ENCODE data around the gene GPR75. TPM values are rescaled to one million over a fixed set of nuclear protein-coding genes. Genes with fewer than 3 reads are reported as not detected.
"Not testable (repeated sequence)": the region's sequence is repeated elsewhere in the genome, so short reads cannot be mapped to it uniquely, and the experiment has no call there.

GPR75 gene
- total RNA-seq, 1 experiment from 2014 or later: 3.9 TPM

DNA sequence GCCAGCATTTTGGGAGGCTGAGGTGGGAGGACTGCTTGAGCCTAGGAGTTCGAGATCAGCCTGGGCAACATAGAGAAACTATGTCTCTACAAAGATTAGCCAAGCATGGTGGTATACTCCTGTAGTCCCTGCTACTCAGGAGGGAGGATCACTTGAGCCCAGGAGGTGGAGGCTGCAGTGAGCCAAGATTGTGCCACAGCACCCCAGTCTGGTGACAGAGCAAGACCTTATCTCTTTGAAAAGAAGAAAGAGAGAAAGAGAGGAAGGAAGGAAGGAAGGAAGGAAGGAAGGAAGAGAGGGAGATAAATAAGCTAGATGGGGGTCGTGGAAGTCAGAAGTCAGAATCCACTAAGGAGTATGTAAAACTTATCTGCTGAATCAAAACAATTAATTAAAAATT is 16.2 kb downstream of the GPR75 start:
- intact Hi-C loops (cut with micrococcal nuclease; ENCODE audit: unreplicated experiment): no loop called here
- H3K9me3 ChIP-seq: 0 out of 2 replicates have a peak, but pooled peaks cover 2% of the 10 kb centered on the region
- no peak overlapping the region for H3K27ac Mint-ChIP-seq (ENCODE audit: unreplicated experiment)
- peaks cover 15% of the 10 kb centered on the region for H3K36me3 Mint-ChIP-seq (ENCODE audit: insufficient read depth, unreplicated experiment)
- H3K9me3 Mint-ChIP-seq (ENCODE audit: unreplicated experiment): no peaks in the 10 kb centered on the region
- TF ChIP-seq, protein P1, sequence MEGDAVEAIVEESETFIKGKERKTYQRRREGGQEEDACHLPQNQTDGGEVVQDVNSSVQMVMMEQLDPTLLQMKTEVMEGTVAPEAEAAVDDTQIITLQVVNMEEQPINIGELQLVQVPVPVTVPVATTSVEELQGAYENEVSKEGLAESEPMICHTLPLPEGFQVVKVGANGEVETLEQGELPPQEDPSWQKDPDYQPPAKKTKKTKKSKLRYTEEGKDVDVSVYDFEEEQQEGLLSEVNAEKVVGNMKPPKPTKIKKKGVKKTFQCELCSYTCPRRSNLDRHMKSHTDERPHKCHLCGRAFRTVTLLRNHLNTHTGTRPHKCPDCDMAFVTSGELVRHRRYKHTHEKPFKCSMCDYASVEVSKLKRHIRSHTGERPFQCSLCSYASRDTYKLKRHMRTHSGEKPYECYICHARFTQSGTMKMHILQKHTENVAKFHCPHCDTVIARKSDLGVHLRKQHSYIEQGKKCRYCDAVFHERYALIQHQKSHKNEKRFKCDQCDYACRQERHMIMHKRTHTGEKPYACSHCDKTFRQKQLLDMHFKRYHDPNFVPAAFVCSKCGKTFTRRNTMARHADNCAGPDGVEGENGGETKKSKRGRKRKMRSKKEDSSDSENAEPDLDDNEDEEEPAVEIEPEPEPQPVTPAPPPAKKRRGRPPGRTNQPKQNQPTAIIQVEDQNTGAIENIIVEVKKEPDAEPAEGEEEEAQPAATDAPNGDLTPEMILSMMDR (IDR thresholded peaks at IDR 0.05; ENCODE audit: insufficient read depth in 1 of 2, low read depth in 1 of 2, low read length in 1 of 2, severe bottlenecking in 1 of 2, unreplicated experiment in 1 of 2): no peak
- H3K27me3 Mint-ChIP-seq (ENCODE audit: insufficient read depth, unreplicated experiment): no peaks in the 10 kb centered on the region
- no peaks in the 10 kb centered on the region for H3K4me1 ChIP-seq
- no peaks in the 10 kb centered on the region for H3K27me3 ChIP-seq (replicated peaks; ENCODE audit: control insufficient read depth, insufficient read depth, low read length)
- no peak overlapping the region for H3K4me3 ChIP-seq (ENCODE audit: low read depth, low read length)
- BruUV-seq (replicated peaks): no TSS peak
- H3K36me3 ChIP-seq (ENCODE audit: control insufficient read depth, insufficient read depth, low read length): no peaks in the 10 kb centered on the region
- DNase-seq: no peak
- peaks cover 7% of the 10 kb centered on the region for H3K4me1 Mint-ChIP-seq (ENCODE audit: low read depth, unreplicated experiment)
- POLR2A ChIA-PET: no interaction called here
- CTCF ChIA-PET: no interaction called here
- H3K4me3 Mint-ChIP-seq (ENCODE audit: unreplicated experiment): no peak overlapping the region

DNA sequence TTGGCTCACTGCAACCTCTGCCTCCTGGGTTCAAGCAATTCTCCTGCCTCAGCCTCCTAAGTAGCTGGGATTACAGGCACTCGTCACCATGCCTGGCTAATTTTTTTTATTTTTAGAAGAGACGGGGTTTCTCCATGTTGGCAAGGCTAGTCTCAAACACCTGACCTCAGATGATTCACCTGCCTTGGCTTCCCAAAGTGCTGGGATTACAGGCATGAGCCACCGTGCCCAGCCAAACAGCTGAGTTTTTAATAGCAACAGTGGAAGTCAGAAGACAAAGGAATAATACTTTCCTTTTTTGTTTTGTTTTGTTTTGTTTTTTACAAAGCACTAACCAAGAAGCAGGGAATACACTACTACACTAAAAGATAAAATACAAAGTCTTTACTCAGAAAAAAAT is 16.9 kb downstream of the GPR75 start:
- H3K36me3 Mint-ChIP-seq (ENCODE audit: insufficient read depth, unreplicated experiment): peaks cover 15% of the 10 kb centered on the region
- Histone ChIP-seq H3K36me3 (ENCODE audit: control insufficient read depth, insufficient read depth, low read length) (no peaks in the 10 kb centered on the region), H3K27me3 (replicated peaks; ENCODE audit: control insufficient read depth, insufficient read depth, low read length) (no peaks in the 10 kb centered on the region), H3K4me3 (ENCODE audit: low read depth, low read length) (no peak overlapping the region), H3K9me3 (0 out of 2 replicates have a peak, but pooled peaks cover 2% of the 10 kb centered on the region), H3K4me1 (no peaks in the 10 kb centered on the region)
- POLR2A ChIA-PET: no interaction called here
- intact Hi-C loops (cut with micrococcal nuclease; ENCODE audit: unreplicated experiment): no loop called here
- H3K4me3 Mint-ChIP-seq (ENCODE audit: unreplicated experiment): no peak overlapping the region
- DNase-seq: no peak
- H3K4me1 Mint-ChIP-seq (ENCODE audit: low read depth, unreplicated experiment): peaks cover 7% of the 10 kb centered on the region
- no peak overlapping the region for H3K27ac Mint-ChIP-seq (ENCODE audit: unreplicated experiment)
- CTCF ChIA-PET: no interaction called here
- H3K9me3 Mint-ChIP-seq (ENCODE audit: unreplicated experiment): no peaks in the 10 kb centered on the region
- TF ChIP-seq, protein P1 (IDR thresholded peaks at IDR 0.05; ENCODE audit: insufficient read depth in 1 of 2, low read depth in 1 of 2, low read length in 1 of 2, severe bottlenecking in 1 of 2, unreplicated experiment in 1 of 2): no peak
- H3K27me3 Mint-ChIP-seq (ENCODE audit: insufficient read depth, unreplicated experiment): no peaks in the 10 kb centered on the region
- BruUV-seq (replicated peaks): no TSS peak

DNA sequence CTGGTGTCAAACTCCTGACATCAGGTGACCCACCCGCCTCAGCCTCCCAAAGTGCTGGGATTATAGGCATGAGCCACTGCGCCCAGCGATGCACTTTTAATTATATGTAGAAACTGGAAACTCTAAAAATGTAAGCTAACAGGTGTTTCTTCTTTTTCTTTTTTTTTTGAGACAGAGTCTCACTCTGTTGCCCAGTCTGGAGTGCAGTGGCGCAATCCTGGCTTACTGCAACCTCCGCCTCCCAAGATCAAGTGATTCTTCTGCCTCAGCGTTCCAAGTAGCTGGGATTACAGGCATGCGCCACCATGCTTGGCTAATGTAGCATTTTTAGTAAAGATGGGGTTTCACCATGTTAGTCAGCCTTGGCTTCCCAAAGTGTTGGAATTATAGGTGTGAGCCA is 18.1 kb downstream of the GPR75 start:
- CTCF ChIA-PET; BruUV-seq (replicated peaks); H3K4me3 Mint-ChIP-seq (ENCODE audit: unreplicated experiment): not testable (repeated sequence)

DNA sequence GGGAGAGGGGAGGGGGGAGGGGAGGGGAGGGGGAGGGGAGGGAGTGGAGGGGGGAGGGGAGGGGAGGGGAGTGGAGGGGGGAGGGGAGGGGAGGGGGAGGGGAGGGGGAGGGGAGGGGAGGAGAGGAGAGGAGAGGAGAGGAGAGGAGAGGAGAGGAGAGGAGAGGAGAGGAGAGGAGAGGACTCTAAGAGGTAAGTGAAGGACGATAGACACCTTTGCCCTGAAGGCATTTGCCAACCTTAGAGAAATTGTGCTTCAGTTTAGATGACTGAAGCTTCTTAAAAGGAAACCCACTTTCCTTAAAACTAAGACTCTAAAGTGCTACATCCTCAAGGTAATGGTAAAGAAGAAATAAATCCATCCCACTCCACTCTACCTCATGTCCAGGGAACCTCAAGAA is 19.2 kb downstream of the GPR75 start:
- no TSS peak for BruUV-seq (replicated peaks)
- Mint-ChIP-seq H3K36me3 (ENCODE audit: insufficient read depth, unreplicated experiment) (peaks cover 13% of the 10 kb centered on the region), H3K4me3 (ENCODE audit: unreplicated experiment) (no peak overlapping the region), H3K9me3 (ENCODE audit: unreplicated experiment) (no peaks in the 10 kb centered on the region), H3K4me1 (ENCODE audit: low read depth, unreplicated experiment) (peaks cover 7% of the 10 kb centered on the region), H3K27ac (ENCODE audit: unreplicated experiment) (no peak overlapping the region), H3K27me3 (ENCODE audit: insufficient read depth, unreplicated experiment) (no peaks in the 10 kb centered on the region)
- no peaks in the 10 kb centered on the region for H3K36me3 ChIP-seq (ENCODE audit: control insufficient read depth, insufficient read depth, low read length)
- DNase-seq: no peak
- no peaks in the 10 kb centered on the region for H3K4me1 ChIP-seq
- intact Hi-C loops (cut with micrococcal nuclease; ENCODE audit: unreplicated experiment): no loop called here
- H3K4me3 ChIP-seq (ENCODE audit: low read depth, low read length): no peak overlapping the region
- TF ChIP-seq, protein P1 (IDR thresholded peaks at IDR 0.05; ENCODE audit: insufficient read depth in 1 of 2, low read depth in 1 of 2, low read length in 1 of 2, severe bottlenecking in 1 of 2, unreplicated experiment in 1 of 2): no peak
- ChIA-PET POLR2A (no interaction called here), CTCF (no interaction called here)
- H3K27me3 ChIP-seq (replicated peaks; ENCODE audit: control insufficient read depth, insufficient read depth, low read length): no peaks in the 10 kb centered on the region
- 0 out of 2 replicates have a peak, but pooled peaks cover 2% of the 10 kb centered on the region for H3K9me3 ChIP-seq

More for the DNA sequence above, 18.1 kb downstream of the GPR75 start:
- H3K27me3 ChIP-seq (replicated peaks; ENCODE audit: control insufficient read depth, insufficient read depth, low read length); intact Hi-C loops (cut with micrococcal nuclease; ENCODE audit: unreplicated experiment); H3K9me3 ChIP-seq; H3K27me3 Mint-ChIP-seq (ENCODE audit: insufficient read depth, unreplicated experiment); H3K4me3 ChIP-seq (ENCODE audit: low read depth, low read length); H3K36me3 ChIP-seq (ENCODE audit: control insufficient read depth, insufficient read depth, low read length); H3K27ac Mint-ChIP-seq (ENCODE audit: unreplicated experiment); DNase-seq; POLR2A ChIA-PET; H3K9me3 Mint-ChIP-seq (ENCODE audit: unreplicated experiment); H3K4me1 Mint-ChIP-seq (ENCODE audit: low read depth, unreplicated experiment); H3K4me1 ChIP-seq: not testable (repeated sequence)
- H3K36me3 Mint-ChIP-seq (ENCODE audit: insufficient read depth, unreplicated experiment): peaks cover 15% of the 10 kb centered on the region

DNA sequence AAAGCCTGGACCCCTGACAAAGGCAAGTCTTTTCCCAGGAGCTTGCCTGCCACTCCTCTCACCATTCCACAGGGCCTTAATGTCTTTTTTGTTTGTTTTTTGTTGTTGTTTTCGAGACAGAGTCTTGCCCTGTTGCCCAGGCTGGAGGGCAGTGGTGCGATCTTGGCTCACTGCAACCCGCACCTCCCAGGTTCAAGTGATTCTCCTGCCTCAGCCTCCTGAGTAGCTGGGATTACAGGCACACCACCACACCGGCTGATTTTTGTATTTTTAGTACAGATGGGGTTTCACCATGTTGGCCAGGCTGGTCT is 29.8 kb downstream of the GPR75 start:
- H3K27me3 Mint-ChIP-seq (ENCODE audit: insufficient read depth, unreplicated experiment); H3K36me3 Mint-ChIP-seq (ENCODE audit: insufficient read depth, unreplicated experiment); H3K36me3 ChIP-seq (ENCODE audit: control insufficient read depth, insufficient read depth, low read length); H3K9me3 Mint-ChIP-seq (ENCODE audit: unreplicated experiment); BruUV-seq (replicated peaks); POLR2A ChIA-PET; DNase-seq; H3K9me3 ChIP-seq; H3K4me1 ChIP-seq; H3K4me1 Mint-ChIP-seq (ENCODE audit: low read depth, unreplicated experiment); H3K27ac Mint-ChIP-seq (ENCODE audit: unreplicated experiment); H3K27me3 ChIP-seq (replicated peaks; ENCODE audit: control insufficient read depth, insufficient read depth, low read length); H3K4me3 Mint-ChIP-seq (ENCODE audit: unreplicated experiment); H3K4me3 ChIP-seq (ENCODE audit: low read depth, low read length); CTCF ChIA-PET: not testable (repeated sequence)
- intact Hi-C loops (cut with micrococcal nuclease; ENCODE audit: unreplicated experiment): loop anchor here (10.0 kb wide), 1 partner anchor 405 kb away; no protein-coding TSS in a partner anchor

All from Caco-2 (cell line).